GM18502 (cell line): ENCODE results near the gene GAGE12D.
"Not testable (repeated sequence)": the region's sequence is repeated elsewhere in the genome, so short reads cannot be mapped to it uniquely, and the experiment has no call there.

Experiments used
- ATAC-seq: cut with Tn5 transposase; IDR thresholded peaks from one replicate; pipeline ENCODE4 v1.9.1; 2021; ENCODE audit warnings: mild to moderate bottlenecking; ENCODE audit not compliant: unreplicated experiment, poor library complexity

The GAGE12D gene

GRCh38 chrX:49541433-49541832, at the start of gene GAGE12D:
Gene GAGE12D, plus strand, starts transcription at chrX:49541733. Its CDS starts 1,155 bp downstream, at chrX:49542888.
- ATAC-seq, result not testable (repeated sequence)

- ATAC-seq, result not testable (repeated sequence)
Measured at GRCh38 chrX:49531877-49532276, 9.7 kb upstream of the GAGE12D start, which contains the start of gene GAGE12C. Gene GAGE12C, plus strand, starts transcription at chrX:49532177. Its CDS starts 1,155 bp downstream, at chrX:49533332.

- not testable (repeated sequence) for ATAC-seq
Measured at GRCh38 chrX:49550989-49551388, 9.5 kb downstream of the GAGE12D start, which contains the start of gene GAGE12E. Gene GAGE12E, plus strand, starts transcription at chrX:49551289. Its CDS starts 1,155 bp downstream, at chrX:49552444.

GRCh38 chrX:49560542-49560941, 19.0 kb downstream of the GAGE12D start, which contains the start of gene GAGE12F:
Gene GAGE12F, plus strand, starts transcription at chrX:49560842. Its CDS starts 1,155 bp downstream, at chrX:49561997.
- ATAC-seq, result not testable (repeated sequence)

GRCh38 chrX:49568728-49569127, 27.2 kb downstream of the GAGE12D start:
- not testable (repeated sequence) for ATAC-seq

GRCh38 chrX:49569152-49569551, 27.6 kb downstream of the GAGE12D start:
- ATAC-seq, result not testable (repeated sequence)

GRCh38 chrX:49570100-49570499, 28.6 kb downstream of the GAGE12D start, which contains the start of gene GAGE12G:
Gene GAGE12G, plus strand, starts transcription at chrX:49570400. Its CDS starts 1,155 bp downstream, at chrX:49571555.
- ATAC-seq, result not testable (repeated sequence)

GRCh38 chrX:49579649-49580048, 38.1 kb downstream of the GAGE12D start, which contains the start of gene GAGE12H:
Gene GAGE12H, plus strand, starts transcription at chrX:49579949. Its CDS starts 1,155 bp downstream, at chrX:49581104.
- ATAC-seq, result not testable (repeated sequence)

GRCh38 chrX:49589196-49589595, 47.7 kb downstream of the GAGE12D start, which contains the start of gene GAGE2A:
Gene GAGE2A, plus strand, starts transcription at chrX:49589496. Its CDS starts 1,155 bp downstream, at chrX:49590651.
- not testable (repeated sequence) for ATAC-seq

GRCh38 chrX:49589769-49590478, 48.4 kb downstream of the GAGE12D start:
- not testable (repeated sequence) for ATAC-seq

GRCh38 chrX:49590488-49590887, 49.0 kb downstream of the GAGE12D start:
- ATAC-seq, result not testable (repeated sequence)
